Omental fat pad (tissue), 4 donors: ENCODE measurements around the gene BTRC. TPM values are rescaled to one million over a fixed set of nuclear protein-coding genes. Genes with fewer than 3 reads are reported as not detected.

Source experiments
- ATAC-seq: fragments of 150-250 bp; one replicate; pipeline ENCODE4 v1.9.1; 2016; ENCODE audit warnings: mild to moderate bottlenecking, moderate library complexity; ENCODE audit not compliant: low FRiP score
- DNase-seq: peaks from one replicate; pipeline ENCODE4 v3.0.0-alpha.2; 2019; ENCODE audit warnings: low spot score
- CTCF ChIP-seq, 3 donors: fragments of 450-650 bp; IDR thresholded peaks; one replicate each; pipeline ENCODE4 v1.5.1; 2016 to 2017; ENCODE audit warnings: antibody characterized with exemption in 3 of 3, mild to moderate bottlenecking in 3 of 3, moderate library complexity in 2 of 3
- total RNA-seq, 4 donors: library from RNA; depleted of rRNA; stranded (reverse); fragments of >200 nt; gene quantifications; one replicate each; pipeline ENCODE4 v1.1.0, GENCODE V29; 2016

BTRC gene
- total RNA-seq, 4 donors from 2014 or later = 9.2 to 14.4 (median 14.0) TPM

DNA sequence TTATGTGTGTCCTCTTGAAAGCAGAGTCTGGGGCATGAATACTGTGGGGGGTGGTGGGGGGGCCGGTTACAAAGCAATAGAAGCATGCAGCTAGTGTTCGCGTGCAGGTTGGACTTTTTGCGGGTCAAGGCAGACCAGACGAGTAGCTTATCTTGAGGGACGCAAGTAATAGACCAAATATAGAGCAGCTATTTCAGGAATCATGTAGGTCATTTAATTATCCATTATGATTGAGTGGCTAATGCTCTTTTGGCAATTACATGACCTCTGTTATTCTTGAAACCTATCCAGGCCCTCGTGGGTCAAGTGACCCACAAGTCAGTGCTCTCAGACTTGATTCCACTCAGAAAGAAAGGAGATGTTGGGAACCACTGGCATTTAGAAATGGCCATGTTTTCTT, 93.0 kb downstream of the BTRC start:
- DNase-seq (no peak), ATAC-seq (no peak)
- no peak for TF ChIP-seq CTCF (IDR thresholded peaks at IDR 0.05)

- no peak for ATAC-seq
- TF ChIP-seq CTCF (IDR thresholded peaks at IDR 0.05) = no peak
- DNase-seq = no peak
Measured at GRCh38 chr10:101447477-101447876, 93.5 kb downstream of the BTRC start.

- DNase-seq (no peak), ATAC-seq (no peak)
- no peak for TF ChIP-seq CTCF (IDR thresholded peaks at IDR 0.05)
Measured at GRCh38 chr10:101450277-101451080, 96.5 kb downstream of the BTRC start.

DNA sequence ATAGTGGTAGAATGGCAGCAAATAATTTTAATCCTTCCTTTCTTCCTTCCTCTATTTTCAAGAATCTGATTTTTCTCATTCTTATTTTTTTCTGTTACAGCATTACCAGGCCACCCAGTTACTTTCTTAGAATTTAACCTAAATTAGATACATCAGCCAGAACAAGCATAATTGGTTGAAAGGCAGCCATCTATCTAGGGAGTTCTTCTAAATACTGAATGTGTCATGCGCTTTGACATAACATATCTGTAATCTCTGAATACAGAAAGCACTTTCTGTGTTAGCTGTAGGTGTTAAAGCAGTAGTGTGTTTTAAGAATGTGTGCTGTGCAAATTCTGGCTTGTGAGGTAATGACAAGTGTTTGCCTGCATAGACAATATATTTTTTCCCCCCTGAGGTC, 97.3 kb downstream of the BTRC start:
- no peak for TF ChIP-seq CTCF (IDR thresholded peaks at IDR 0.05)
- ATAC-seq (no peak), DNase-seq (no peak)

- ATAC-seq (no peak), DNase-seq (no peak)
- no peak for TF ChIP-seq CTCF (IDR thresholded peaks at IDR 0.05)
Measured at GRCh38 chr10:101451667-101452069, 97.7 kb downstream of the BTRC start.

GRCh38 chr10:101452176-101452575, 98.2 kb downstream of the BTRC start:
- no peak for ATAC-seq
- DNase-seq = no peak
- no peak for TF ChIP-seq CTCF (IDR thresholded peaks at IDR 0.05)

GRCh38 chr10:101452593-101452992, 98.6 kb downstream of the BTRC start:
- no peak for TF ChIP-seq CTCF (IDR thresholded peaks at IDR 0.05)
- DNase-seq (no peak), ATAC-seq (no peak)
